ENCODE measurements around the gene IRAK2. TPM values are rescaled to one million over a fixed set of nuclear protein-coding genes. Genes with fewer than 3 reads are reported as not detected.

The IRAK2 gene
- total and polyA plus RNA-seq, 2 of the 8 experiments (the other 6 are each of a cell fraction or from before 2014, with no cell fraction given): 1.5 TPM

DNA sequence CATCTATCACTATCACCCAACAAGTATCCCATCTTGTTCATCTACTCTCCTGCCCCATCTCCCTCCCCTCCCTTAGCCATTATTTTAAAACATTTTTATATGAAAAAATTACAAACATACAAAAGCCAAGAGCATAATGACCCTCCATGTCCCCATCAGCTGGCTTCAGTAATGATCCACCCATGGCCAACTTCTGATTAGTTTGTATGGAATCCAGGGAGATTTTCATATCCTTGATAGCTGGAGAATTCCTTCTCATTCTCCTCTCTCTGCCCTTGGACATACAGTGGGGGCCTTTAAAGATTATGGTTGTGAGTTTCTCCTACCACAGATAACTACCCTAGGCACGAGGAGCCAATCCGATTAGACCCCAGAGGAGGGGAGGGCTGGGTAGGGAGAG lies 40.2 kb downstream of the IRAK2 start:
- no peak overlapping the region for H2AK5ac ChIP-seq (ENCODE audit: low read depth, low read length)
- H3K4me2 ChIP-seq (ENCODE audit: insufficient read depth in 1 of 2, low read depth in 2 of 2, low read length in 2 of 2): no peak overlapping the region
- no peaks in the 10 kb centered on the region for H3K27me3 ChIP-seq (replicated peaks in 1 of 4; ENCODE audit: control insufficient read depth in 3 of 4, extremely low read depth in 1 of 4, insufficient read depth in 3 of 4, low read length in 3 of 4)
- no peaks in the 10 kb centered on the region for H4K20me1 ChIP-seq (replicated peaks in 1 of 2; ENCODE audit: control insufficient read depth in 1 of 2, insufficient read depth in 2 of 2, low read length in 2 of 2)
- H3K4me1 ChIP-seq (replicated peaks in 1 of 4; ENCODE audit: control insufficient read depth in 3 of 4, insufficient read depth in 4 of 4, low read length in 3 of 4): 0 out of 7 replicates have a peak, but pooled peaks cover 0 to 3% (median 0%) of the 10 kb centered on the region in 4 experiments
- H3K36me3 ChIP-seq (ENCODE audit: control insufficient read depth in 2 of 4, insufficient read depth in 4 of 4, low read length in 3 of 4): no peaks in the 10 kb centered on the region
- H3K23me2 ChIP-seq (ENCODE audit: low read depth, low read length): no peaks in the 10 kb centered on the region
- FAIRE-seq (no peak), DNase-seq (ENCODE audit: low read depth in 1 of 2, low spot score in 2 of 2) (no peak)
- no peak overlapping the region for H2BK5ac ChIP-seq (ENCODE audit: low read depth, low read length)
- H2BK20ac ChIP-seq (ENCODE audit: low read length): no peak overlapping the region
- no peak overlapping the region for H2BK120ac ChIP-seq (replicated peaks; ENCODE audit: low read depth, low read length)
- no peak overlapping the region for H3K18ac ChIP-seq (ENCODE audit: extremely low read depth, low read length)
- H3K9ac ChIP-seq (replicated peaks in 1 of 4; ENCODE audit: extremely low read depth in 1 of 4, low read depth in 3 of 4, low read length in 3 of 4): no peak overlapping the region
- WGBS, 2 experiments (ENCODE audit: extremely low coverage in 1 of 2, insufficient coverage in 1 of 2, insufficient read length in 1 of 2, insufficient replicate concordance in 2 of 2, low coverage in 1 of 2, low lambda C conversion rate in 2 of 2, missing lambda C conversion rate in 1 of 2): 88% methylated on average over 2 of the region's 2 CpGs; no CpG with 5 or more reads in 1 of the 2 experiments
- H3K14ac ChIP-seq (ENCODE audit: insufficient read length): no peak overlapping the region
- no peak overlapping the region for H2BK12ac ChIP-seq (ENCODE audit: low read depth, low read length)
- H4K91ac ChIP-seq (replicated peaks; ENCODE audit: insufficient read length, low read length): no peak overlapping the region
- ChIA-PET POLR2A (ENCODE audit: partially characterized antibody) (no interaction called here), CTCF (ENCODE audit: partially characterized antibody) (interaction anchor here (1.0 to 1.9 kb wide), 4 partner anchors 10 to 20 kb away, joined by 3 to 10 read pairs (median 4); no protein-coding TSS in a partner anchor)
- no peak overlapping the region for H3K4ac ChIP-seq (replicated peaks; ENCODE audit: insufficient read length, low read depth, low read length)
- H4K8ac ChIP-seq (ENCODE audit: extremely low read depth, insufficient read depth, low read length): no peak overlapping the region
- H3K23ac ChIP-seq (ENCODE audit: insufficient read length): no peak overlapping the region
- H3K9me3 ChIP-seq (ENCODE audit: insufficient read depth in 2 of 2, low read depth in 1 of 2, low read length in 1 of 2): no peaks in the 10 kb centered on the region
- no peak overlapping the region for H4K5ac ChIP-seq (ENCODE audit: insufficient read length, low read depth, low read length)
- H3K4me3 ChIP-seq (ENCODE audit: extremely low read depth in 1 of 4, insufficient read depth in 2 of 4, low read depth in 3 of 4, low read length in 4 of 4): no peak overlapping the region
- no peak overlapping the region for H3K27ac ChIP-seq (ENCODE audit: low read depth, low read length)
- H3K79me1 ChIP-seq (ENCODE audit: low read depth, low read length): no peaks in the 10 kb centered on the region
- no peak overlapping the region for H3K56ac ChIP-seq (replicated peaks; ENCODE audit: insufficient read length, low read depth, low read length)
- no peak overlapping the region for H2AFZ ChIP-seq (ENCODE audit: low read length)
- no peaks in the 10 kb centered on the region for H3K79me2 ChIP-seq (ENCODE audit: control insufficient read depth in 1 of 2, insufficient read depth in 2 of 2, low read length in 2 of 2)
- H2BK15ac ChIP-seq (ENCODE audit: low read length): no peak overlapping the region
- TF ChIP-seq CEBPB (IDR thresholded peaks at IDR 0.05; ENCODE audit: low read depth, low read length): no peak
- TF ChIP-seq, protein P1, sequence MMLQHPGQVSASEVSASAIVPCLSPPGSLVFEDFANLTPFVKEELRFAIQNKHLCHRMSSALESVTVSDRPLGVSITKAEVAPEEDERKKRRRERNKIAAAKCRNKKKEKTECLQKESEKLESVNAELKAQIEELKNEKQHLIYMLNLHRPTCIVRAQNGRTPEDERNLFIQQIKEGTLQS (IDR thresholded peaks at IDR 0.05; ENCODE audit: insufficient read depth, low read depth, low read length): no peak
- TF ChIP-seq CBX8 (IDR thresholded peaks at IDR 0.05; ENCODE audit: borderline replicate concordance, low read depth, low read length): no peak
- no peak for TF ChIP-seq EZH2 (IDR thresholded peaks at IDR 0.05; ENCODE audit: low read depth, low read length, severe bottlenecking)
- no peak for TF ChIP-seq NANOG (IDR thresholded peaks at IDR 0.05; ENCODE audit: insufficient read depth, low read depth, low read length, poor library complexity, severe bottlenecking)
- TF ChIP-seq, protein P2, sequence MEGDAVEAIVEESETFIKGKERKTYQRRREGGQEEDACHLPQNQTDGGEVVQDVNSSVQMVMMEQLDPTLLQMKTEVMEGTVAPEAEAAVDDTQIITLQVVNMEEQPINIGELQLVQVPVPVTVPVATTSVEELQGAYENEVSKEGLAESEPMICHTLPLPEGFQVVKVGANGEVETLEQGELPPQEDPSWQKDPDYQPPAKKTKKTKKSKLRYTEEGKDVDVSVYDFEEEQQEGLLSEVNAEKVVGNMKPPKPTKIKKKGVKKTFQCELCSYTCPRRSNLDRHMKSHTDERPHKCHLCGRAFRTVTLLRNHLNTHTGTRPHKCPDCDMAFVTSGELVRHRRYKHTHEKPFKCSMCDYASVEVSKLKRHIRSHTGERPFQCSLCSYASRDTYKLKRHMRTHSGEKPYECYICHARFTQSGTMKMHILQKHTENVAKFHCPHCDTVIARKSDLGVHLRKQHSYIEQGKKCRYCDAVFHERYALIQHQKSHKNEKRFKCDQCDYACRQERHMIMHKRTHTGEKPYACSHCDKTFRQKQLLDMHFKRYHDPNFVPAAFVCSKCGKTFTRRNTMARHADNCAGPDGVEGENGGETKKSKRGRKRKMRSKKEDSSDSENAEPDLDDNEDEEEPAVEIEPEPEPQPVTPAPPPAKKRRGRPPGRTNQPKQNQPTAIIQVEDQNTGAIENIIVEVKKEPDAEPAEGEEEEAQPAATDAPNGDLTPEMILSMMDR (IDR thresholded peaks at IDR 0.05; ENCODE audit: control extremely low read depth in 1 of 3, insufficient read depth in 1 of 3, low read depth in 1 of 3, low read length in 3 of 3): no peak
- no peak for TF ChIP-seq JUND (IDR thresholded peaks at IDR 0.05; ENCODE audit: low read length)
- no peak for TF ChIP-seq POLR2AphosphoS5 (IDR thresholded peaks at IDR 0.05; ENCODE audit: low read depth, low read length)
- TF ChIP-seq SP1 (IDR thresholded peaks at IDR 0.05; ENCODE audit: low read depth, low read length): no peak
- TF ChIP-seq ZNF274 (IDR thresholded peaks at IDR 0.05; ENCODE audit: borderline replicate concordance, extremely low read depth, low read length): no peak
- no peak for TF ChIP-seq RFX5 (IDR thresholded peaks at IDR 0.05; ENCODE audit: borderline replicate concordance, low read depth, low read length)
- TF ChIP-seq HDAC6 (IDR thresholded peaks at IDR 0.05; ENCODE audit: low read depth, low read length): no peak

Measured in H1 (cell line).